Stomach smooth muscle (tissue), 2 donors: ENCODE results near the gene SMPD2.
"Not testable (repeated sequence)": the region's sequence is repeated elsewhere in the genome, so short reads cannot be mapped to it uniquely, and the experiment has no call there.

Experiments
- H3K27ac ChIP-seq: one replicate; pipeline ENCODE4 v1.7.0; 2013; ENCODE audit warnings: mild to moderate bottlenecking, low read length, inconsistent platforms
- H3K27me3 ChIP-seq, 2 donors: one replicate each; pipeline ENCODE4 v1.7.0; 2013; ENCODE audit warnings: low read length in 2 of 2; ENCODE audit not compliant: insufficient read depth in 2 of 2, control insufficient read depth in 1 of 2
- H3K36me3 ChIP-seq, 2 donors: one replicate each; pipeline ENCODE4 v1.7.0; 2013; ENCODE audit warnings: low read length in 2 of 2; ENCODE audit not compliant: control insufficient read depth in 2 of 2, insufficient read depth in 2 of 2
- H3K4me1 ChIP-seq: one replicate; pipeline ENCODE4 v1.7.0; 2013; ENCODE audit warnings: low read length; ENCODE audit not compliant: control insufficient read depth, insufficient read depth
- H3K4me3 ChIP-seq, 2 donors: one replicate each; pipeline ENCODE4 v1.7.0; 2013; ENCODE audit warnings: low read length in 2 of 2
- H3K9ac ChIP-seq, 2 donors: one replicate each; pipeline ENCODE4 v1.7.0; 2013; ENCODE audit warnings: low read length in 2 of 2, mild to moderate bottlenecking in 1 of 2
- H3K9me3 ChIP-seq, 2 donors: one replicate each; pipeline ENCODE4 v1.7.0; 2013; ENCODE audit warnings: low read length in 2 of 2; ENCODE audit not compliant: control insufficient read depth in 2 of 2
- donor health status: healthy.
- donor health status: Pancreatic carcinoma.

The SMPD2 gene

GRCh38 chr6:109454496-109455436, 14.2 kb downstream of the SMPD2 start:
- Histone ChIP-seq H3K9me3 (no peaks in the 10 kb centered on the region), H3K9ac (peak overlapping the region in 1 of 2 donors; percentile 51), H3K4me1 (peaks cover 17% of the 10 kb centered on the region), H3K36me3 (no peaks in the 10 kb centered on the region), H3K27ac (no peak overlapping the region), H3K27me3 (peaks cover 2 to 23% of the 10 kb centered on the region in 2 donors), H3K4me3 (peak overlapping the region; percentile 73 to 83)

- Histone ChIP-seq H3K27ac (no peak within 1 kb of the TSS), H3K4me3 (peak within 1 kb of the TSS; percentile 73 to 83), H3K9ac (peak within 1 kb of the TSS; percentile 27 to 51), H3K27me3 (peaks cover 2 to 18% of the 10 kb centered on the region in 2 donors), H3K36me3 (no peaks in the 10 kb centered on the region), H3K4me1 (peaks cover 17% of the 10 kb centered on the region), H3K9me3 (no peaks in the 10 kb centered on the region)
Measured at GRCh38 chr6:109455437-109456110, 15.1 kb downstream of the SMPD2 start, which contains the start of gene MICAL1. Gene MICAL1, minus strand, starts transcription at chr6:109455772. Its CDS starts 1,576 bp downstream, at chr6:109454196.

GRCh38 chr6:109456111-109456583, 15.6 kb downstream of the SMPD2 start:
- peak overlapping the region in 1 of 2 donors; percentile 27 for H3K9ac ChIP-seq
- no peaks in the 10 kb centered on the region for H3K36me3 ChIP-seq
- H3K4me1 ChIP-seq = peaks cover 17% of the 10 kb centered on the region
- peaks cover 2 to 17% of the 10 kb centered on the region in 2 donors for H3K27me3 ChIP-seq
- H3K27ac ChIP-seq = no peak overlapping the region
- H3K4me3 ChIP-seq = peak overlapping the region; percentile 62 to 83
- H3K9me3 ChIP-seq = no peaks in the 10 kb centered on the region

GRCh38 chr6:109456710-109457561, 16.4 kb downstream of the SMPD2 start:
- Histone ChIP-seq H3K4me3 (peak overlapping the region in 1 of 2 donors; percentile 83), H3K4me1 (peaks cover 17% of the 10 kb centered on the region), H3K36me3 (peaks cover 0 to 2% of the 10 kb centered on the region in 2 donors), H3K9ac (no peak overlapping the region), H3K27ac (no peak overlapping the region), H3K9me3 (no peaks in the 10 kb centered on the region), H3K27me3 (peaks cover 2 to 13% of the 10 kb centered on the region in 2 donors)

- H3K4me1 ChIP-seq = peaks cover 17% of the 10 kb centered on the region
- no peak overlapping the region for H3K9ac ChIP-seq
- H3K4me3 ChIP-seq = no peak overlapping the region
- H3K27ac ChIP-seq = no peak overlapping the region
- H3K27me3 ChIP-seq = peaks cover 2 to 13% of the 10 kb centered on the region in 2 donors
- peaks cover 0 to 3% of the 10 kb centered on the region in 2 donors for H3K36me3 ChIP-seq
- no peaks in the 10 kb centered on the region for H3K9me3 ChIP-seq
Measured at GRCh38 chr6:109457562-109457996, 17.1 kb downstream of the SMPD2 start.

- H3K9me3 ChIP-seq = no peaks in the 10 kb centered on the region
- peaks cover 14% of the 10 kb centered on the region for H3K4me1 ChIP-seq
- H3K4me3 ChIP-seq = no peak overlapping the region
- peaks cover 0 to 5% of the 10 kb centered on the region in 2 donors for H3K36me3 ChIP-seq
- H3K27me3 ChIP-seq = peaks cover 2 to 13% of the 10 kb centered on the region in 2 donors
- no peak overlapping the region for H3K27ac ChIP-seq
- no peak overlapping the region for H3K9ac ChIP-seq
Measured at GRCh38 chr6:109458774-109459531, 18.4 kb downstream of the SMPD2 start.

- Histone ChIP-seq H3K9me3 (no peaks in the 10 kb centered on the region), H3K36me3 (peaks cover 2 to 5% of the 10 kb centered on the region in 2 donors), H3K9ac (no peak overlapping the region), H3K27me3 (peaks cover 0 to 6% of the 10 kb centered on the region in 2 donors), H3K4me1 (peaks cover 7% of the 10 kb centered on the region), H3K4me3 (no peak overlapping the region), H3K27ac (no peak overlapping the region)
Measured at GRCh38 chr6:109460161-109460829, 19.8 kb downstream of the SMPD2 start.

GRCh38 chr6:109461205-109461604, 20.7 kb downstream of the SMPD2 start:
- not testable (repeated sequence) for H3K9ac ChIP-seq, H3K9me3 ChIP-seq, H3K27ac ChIP-seq, H3K4me3 ChIP-seq, H3K27me3 ChIP-seq, H3K4me1 ChIP-seq
- peaks cover 11% of the 10 kb centered on the region in 2 donors for H3K36me3 ChIP-seq

GRCh38 chr6:109461733-109462526, 21.4 kb downstream of the SMPD2 start:
- no peaks in the 10 kb centered on the region for H3K4me1 ChIP-seq
- H3K9me3 ChIP-seq = no peaks in the 10 kb centered on the region
- no peak overlapping the region for H3K9ac ChIP-seq
- no peak overlapping the region for H3K27ac ChIP-seq
- no peak overlapping the region for H3K4me3 ChIP-seq
- no peaks in the 10 kb centered on the region for H3K27me3 ChIP-seq
- H3K36me3 ChIP-seq = peaks cover 13 to 15% of the 10 kb centered on the region in 2 donors
